H1 (cell line): ENCODE measurements around the gene SLC16A8. TPM values are rescaled to one million over a fixed set of nuclear protein-coding genes. Genes with fewer than 3 reads are reported as not detected.

Experiments used
- CTCF ChIA-PET: fragments of 300-600 bp; sonication (Branson Sonifier 250); formaldehyde crosslinking; loops from one replicate; lab custom pipeline; 2021; ENCODE audit not compliant: partially characterized antibody; lab: Charles Lee
- POLR2A ChIA-PET: fragments of 300-600 bp; sonication (Branson Sonifier 250); formaldehyde crosslinking; loops from one replicate; lab custom pipeline; 2021; ENCODE audit warnings: inconsistent platforms; ENCODE audit not compliant: partially characterized antibody; lab: Charles Lee
- DNase-seq, 2 experiments: peaks; one replicate each; pipeline versions ENCODE4 v3.0.0 to v3.0.0-alpha.2; 2010 to 2022; ENCODE audit warnings: low spot score in 2 of 2, low read depth in 1 of 2, mixed read lengths in 1 of 2
- FAIRE-seq: peaks from 2 replicates; lab custom pipeline; 2011; peaks lifted over from hg19 to GRCh38; lab: Jason Lieb, UNC
- H2AFZ ChIP-seq: 2 replicates; pipeline ENCODE4 v1.8.1; 2012; ENCODE audit warnings: low read length, inconsistent platforms
- H2AK5ac ChIP-seq: 2 replicates; pipeline ENCODE4 v1.6.1; 2013; ENCODE audit warnings: low read depth, low read length
- H2BK120ac ChIP-seq: replicated peaks from 2 replicates; pipeline ENCODE3; 2013; ENCODE audit warnings: low read depth, low read length, inconsistent platforms
- H2BK12ac ChIP-seq: 2 replicates; pipeline ENCODE4 v1.6.1; 2013; ENCODE audit warnings: low read depth, low read length
- H2BK15ac ChIP-seq: 2 replicates; pipeline ENCODE4 v1.6.1; 2013; ENCODE audit warnings: low read length
- H2BK20ac ChIP-seq: 2 replicates; pipeline ENCODE4 v1.6.1; 2013; ENCODE audit warnings: low read length
- H2BK5ac ChIP-seq: 2 replicates; pipeline ENCODE4 v1.6.1; 2013; ENCODE audit warnings: low read depth, low read length
- H3K14ac ChIP-seq: 2 replicates; pipeline ENCODE4 v1.6.1; 2013; ENCODE audit warnings: inconsistent platforms; ENCODE audit not compliant: insufficient read length
- H3K18ac ChIP-seq: 2 replicates; pipeline ENCODE4 v1.6.1; 2013; ENCODE audit warnings: low read length; ENCODE audit errors: extremely low read depth
- H3K23ac ChIP-seq: 2 replicates; pipeline ENCODE4 v1.6.1; 2013; ENCODE audit warnings: inconsistent platforms; ENCODE audit not compliant: insufficient read length
- H3K23me2 ChIP-seq: 2 replicates; pipeline ENCODE4 v1.6.1; 2013; ENCODE audit warnings: low read depth, low read length
- H3K27ac ChIP-seq: 2 replicates; pipeline ENCODE4 v1.6.1; 2011; ENCODE audit warnings: low read depth, low read length, inconsistent platforms
- H3K27me3 ChIP-seq, 4 experiments: replicated peaks in 1 of 4; 1 replicate in 1 of 4; 2 replicates in 3 of 4; pipeline versions ENCODE4 v1.6.1 to v1.8.1; 2011 to 2013; ENCODE audit warnings: low read length in 3 of 4, mild to moderate bottlenecking in 3 of 4, inconsistent platforms in 2 of 4, mixed read lengths in 2 of 4, moderate library complexity in 1 of 4; ENCODE audit not compliant: control insufficient read depth in 3 of 4, insufficient read depth in 3 of 4; ENCODE audit errors: extremely low read depth in 1 of 4
- H3K36me3 ChIP-seq, 4 experiments: 2 replicates each; pipeline versions ENCODE4 v1.6.1 to v1.8.1; 2011 to 2013; ENCODE audit warnings: mild to moderate bottlenecking in 4 of 4, low read length in 3 of 4, moderate library complexity in 2 of 4, control low read depth in 1 of 4, inconsistent platforms in 1 of 4; ENCODE audit not compliant: insufficient read depth in 4 of 4, control insufficient read depth in 2 of 4
- H3K4ac ChIP-seq: replicated peaks from 2 replicates; pipeline ENCODE3; 2013; ENCODE audit warnings: low read length, low read depth, mixed read lengths, inconsistent platforms; ENCODE audit not compliant: insufficient read length
- H3K4me1 ChIP-seq, 4 experiments: replicated peaks in 1 of 4; 1 replicate in 1 of 4; 2 replicates in 3 of 4; pipeline versions ENCODE4 v1.6.1 to v1.8.1; 2011 to 2013; ENCODE audit warnings: low read length in 3 of 4, inconsistent platforms in 2 of 4, mixed read lengths in 1 of 4; ENCODE audit not compliant: insufficient read depth in 4 of 4, control insufficient read depth in 3 of 4
- H3K4me2 ChIP-seq, 2 experiments: 2 replicates each; pipeline versions ENCODE4 v1.6.1 to v1.8.1; 2011 to 2013; ENCODE audit warnings: low read depth in 2 of 2, low read length in 2 of 2, control low read depth in 1 of 2, inconsistent platforms in 1 of 2, mild to moderate bottlenecking in 1 of 2; ENCODE audit not compliant: insufficient read depth in 1 of 2
- H3K4me3 ChIP-seq, 4 experiments: fragments of 200-600, 300-600 bp in 1 of 4; sonication (generic), shearing (Covaris generic), sonication (Bioruptor Twin) in 1 of 4; 2 replicates each; pipeline versions ENCODE4 v1.5.1 to v1.8.1; 2011 to 2016; ENCODE audit warnings: low read length in 4 of 4, low read depth in 3 of 4, control low read depth in 2 of 4, inconsistent platforms in 2 of 4, mild to moderate bottlenecking in 2 of 4, mixed read lengths in 1 of 4, moderate library complexity in 1 of 4; ENCODE audit not compliant: insufficient read depth in 2 of 4; ENCODE audit errors: extremely low read depth in 1 of 4
- H3K56ac ChIP-seq: replicated peaks from 2 replicates; pipeline ENCODE3; 2013; ENCODE audit warnings: low read depth, mild to moderate bottlenecking, mixed read lengths, low read length, inconsistent platforms; ENCODE audit not compliant: insufficient read length
- H3K79me1 ChIP-seq: 2 replicates; pipeline ENCODE4 v1.6.1; 2013; ENCODE audit warnings: low read depth, low read length, control low read depth
- H3K79me2 ChIP-seq, 2 experiments: 2 replicates each; pipeline versions ENCODE4 v1.6.1 to v1.8.1; 2012 to 2013; ENCODE audit warnings: low read length in 2 of 2, mild to moderate bottlenecking in 2 of 2, inconsistent platforms in 1 of 2; ENCODE audit not compliant: insufficient read depth in 2 of 2, control insufficient read depth in 1 of 2
- H3K9ac ChIP-seq, 4 experiments: replicated peaks in 1 of 4; 1 replicate in 1 of 4; 2 replicates in 3 of 4; pipeline versions ENCODE4 v1.6.1 to v1.8.1; 2011 to 2013; ENCODE audit warnings: low read depth in 3 of 4, low read length in 3 of 4, control low read depth in 2 of 4, mild to moderate bottlenecking in 2 of 4, moderate library complexity in 2 of 4, inconsistent platforms in 1 of 4; ENCODE audit errors: extremely low read depth in 1 of 4
- H3K9me3 ChIP-seq, 2 experiments: 2 replicates each; pipeline versions ENCODE4 v1.6.1 to v1.8.1; 2012 to 2013; ENCODE audit warnings: mild to moderate bottlenecking in 2 of 2, moderate library complexity in 2 of 2, control low read depth in 1 of 2, inconsistent platforms in 1 of 2, low read depth in 1 of 2, low read length in 1 of 2, mixed read lengths in 1 of 2; ENCODE audit not compliant: insufficient read depth in 2 of 2
- H4K20me1 ChIP-seq, 2 experiments: replicated peaks in 1 of 2; 2 replicates each; pipeline versions ENCODE3 to v1.8.1; 2011 to 2013; ENCODE audit warnings: inconsistent platforms in 2 of 2, low read length in 2 of 2, mild to moderate bottlenecking in 1 of 2; ENCODE audit not compliant: insufficient read depth in 2 of 2, control insufficient read depth in 1 of 2
- H4K5ac ChIP-seq: 2 replicates; pipeline ENCODE4 v1.6.1; 2013; ENCODE audit warnings: low read length, low read depth, mixed read lengths, inconsistent platforms; ENCODE audit not compliant: insufficient read length
- H4K8ac ChIP-seq: 2 replicates; pipeline ENCODE4 v1.8.0; 2013; ENCODE audit warnings: mild to moderate bottlenecking, moderate library complexity, low read length, inconsistent platforms; ENCODE audit not compliant: insufficient read depth; ENCODE audit errors: extremely low read depth
- H4K91ac ChIP-seq: replicated peaks from 2 replicates; pipeline ENCODE3; 2013; ENCODE audit warnings: low read length, mixed read lengths, inconsistent platforms; ENCODE audit not compliant: insufficient read length
- BRCA1 ChIP-seq: IDR thresholded peaks from 2 replicates; pipeline ENCODE4 v1.6.1; 2012; ENCODE audit warnings: low read depth, low read length, improper control_type of control experiment
- CBX5 ChIP-seq: fragments of 300-800, 300-1000 bp; sonication (generic); IDR thresholded peaks from 2 replicates; pipeline ENCODE4 v1.7.1; 2016; ENCODE audit warnings: antibody characterized with exemption, low read length, low read depth
- CHD2 ChIP-seq: IDR thresholded peaks from 2 replicates; pipeline ENCODE4 v1.6.1; 2012; ENCODE audit warnings: low read length, improper control_type of control experiment
- GABPA ChIP-seq: IDR thresholded peaks from 2 replicates; pipeline ENCODE4 v1.6.1; 2011; ENCODE audit warnings: mild to moderate bottlenecking, low read length, moderate library complexity, borderline replicate concordance; ENCODE audit not compliant: insufficient read depth
- GTF2F1 ChIP-seq: IDR thresholded peaks from 2 replicates; pipeline ENCODE4 v1.6.1; 2012; ENCODE audit warnings: low read depth, low read length, improper control_type of control experiment, borderline replicate concordance
- POLR2AphosphoS5 ChIP-seq: IDR thresholded peaks from 2 replicates; pipeline ENCODE4 v1.6.1; 2011; ENCODE audit warnings: low read depth, low read length
- RBBP5 ChIP-seq: IDR thresholded peaks from 2 replicates; pipeline ENCODE4 v1.7.1; 2012; ENCODE audit warnings: low read depth, mild to moderate bottlenecking, inconsistent platforms, low read length, moderate library complexity, borderline replicate concordance
- SAP30 ChIP-seq: fragments of 300-600 bp; sonication (generic); IDR thresholded peaks from 2 replicates; pipeline ENCODE4 v1.7.1; 2012; ENCODE audit warnings: low read length, moderate library complexity, mild to moderate bottlenecking, inconsistent platforms; ENCODE audit not compliant: insufficient read depth, insufficient replicate concordance
- TBP ChIP-seq: IDR thresholded peaks from 2 replicates; pipeline ENCODE4 v1.6.1; 2011; ENCODE audit warnings: low read depth, low read length, improper control_type of control experiment
- TCF12 ChIP-seq: IDR thresholded peaks from 2 replicates; pipeline ENCODE4 v1.6.1; 2011; ENCODE audit warnings: low read depth, mild to moderate bottlenecking, low read length
- TEAD4 ChIP-seq: IDR thresholded peaks from 2 replicates; pipeline ENCODE4 v1.6.1; 2012; ENCODE audit warnings: low read depth, low read length, inconsistent platforms, mixed read lengths
- ZNF274 ChIP-seq: IDR thresholded peaks from 2 replicates; pipeline ENCODE4 v1.7.0; 2012; ENCODE audit warnings: low read length, borderline replicate concordance; ENCODE audit errors: extremely low read depth
- WGBS, 2 experiments: shearing (Covaris generic) in 1 of 2; methylation state at CpG; one replicate each; pipeline versions ENCODE4 v1.1.6 to v1.1.7; 2013 to 2015; ENCODE audit warnings: low lambda C conversion rate in 2 of 2, mixed read lengths in 2 of 2, inconsistent platforms in 1 of 2, low coverage in 1 of 2, missing lambda C conversion rate in 1 of 2; ENCODE audit not compliant: insufficient replicate concordance in 2 of 2, insufficient coverage in 1 of 2, insufficient read length in 1 of 2; ENCODE audit errors: extremely low coverage in 1 of 2, missing lambda C conversion rate in 1 of 2; 5-methylcytosine and 5-hydroxymethylcytosine counted together
- polyA plus RNA-seq, 7 experiments: library from polyadenylated mRNA; depleted of rRNA in 3 of 7; stranded (reverse) in 5 of 7; unstranded in 2 of 7; fragments of >200 nt in 5 of 7; fragments of 200-250 nt in 2 of 7; gene quantifications; 1 replicate in 5 of 7; 2 replicates in 1 of 7; 4 replicates in 1 of 7; pipeline versions ENCODE4 v1.2.1 to v1.2.3, GENCODE V29; 2011 to 2013; ENCODE audit warnings: missing spikeins in 2 of 7, mixed read lengths in 2 of 7
- total RNA-seq: library from RNA; stranded (reverse); fragmentation: NEBNext Ultra II Directional; extraction: Animal tissue kit (Norgen Biotek cat#: 25700); gene quantifications from 2 replicates; pipeline ENCODE4 v1.2.1, GENCODE V29; 2021
- TF ChIP-seq, protein P1 (sequence below): IDR thresholded peaks from 2 replicates; pipeline ENCODE4 v1.6.1; 2011; ENCODE audit warnings: low read length, improper control_type of control experiment

The SLC16A8 gene
- total and polyA plus RNA-seq, 2 of the 8 experiments (the other 6 are each of a cell fraction or from before 2014, with no cell fraction given) = 0.70 TPM; not detected in 1

- Histone ChIP-seq H4K91ac (peak overlapping the region; percentile 77), H4K8ac (no peak overlapping the region), H2BK5ac (no peak overlapping the region), H3K14ac (no peak overlapping the region), H3K23ac (no peak overlapping the region), H2BK20ac (no peak overlapping the region; the same call in 1 of the 2 replicates), H2AFZ (no peak overlapping the region), H2BK15ac (no peak overlapping the region), H3K23me2 (no peaks in the 10 kb centered on the region; the same call in 1 of the 2 replicates), H4K5ac (no peak overlapping the region), H3K79me1 (no peaks in the 10 kb centered on the region), H2BK120ac (no peak overlapping the region), H2BK12ac (no peak overlapping the region), H3K4ac (no peak overlapping the region), H3K4me1 (peaks cover 0 to 21% (median 18%) of the 10 kb centered on the region in 4 experiments; a peak in 6 of 7 replicates), H3K9ac (no peak overlapping the region), H2AK5ac (no peak overlapping the region), H3K4me3 (no peak overlapping the region), H3K9me3 (no peaks in the 10 kb centered on the region), H3K79me2 (no peaks in the 10 kb centered on the region), H3K18ac (no peak overlapping the region), H3K56ac (no peak overlapping the region), H3K27ac (no peak overlapping the region), H3K4me2 (no peak overlapping the region), H3K36me3 (no peaks in the 10 kb centered on the region), H4K20me1 (no peaks in the 10 kb centered on the region), H3K27me3 (no peaks in the 10 kb centered on the region)
- no peak for TF ChIP-seq GTF2F1
- no peak for TF ChIP-seq CBX5
- TF ChIP-seq CHD2 = no peak
- TF ChIP-seq, protein P1, sequence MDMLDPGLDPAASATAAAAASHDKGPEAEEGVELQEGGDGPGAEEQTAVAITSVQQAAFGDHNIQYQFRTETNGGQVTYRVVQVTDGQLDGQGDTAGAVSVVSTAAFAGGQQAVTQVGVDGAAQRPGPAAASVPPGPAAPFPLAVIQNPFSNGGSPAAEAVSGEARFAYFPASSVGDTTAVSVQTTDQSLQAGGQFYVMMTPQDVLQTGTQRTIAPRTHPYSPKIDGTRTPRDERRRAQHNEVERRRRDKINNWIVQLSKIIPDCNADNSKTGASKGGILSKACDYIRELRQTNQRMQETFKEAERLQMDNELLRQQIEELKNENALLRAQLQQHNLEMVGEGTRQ = no peak
- TF ChIP-seq SAP30 = no peak
- no peak for TF ChIP-seq GABPA
- no peak for TF ChIP-seq TEAD4
- no peak for TF ChIP-seq TBP
- no peak for TF ChIP-seq BRCA1
- no peak for TF ChIP-seq ZNF274
- no peak for TF ChIP-seq RBBP5
- no peak for TF ChIP-seq POLR2AphosphoS5
- no peak for TF ChIP-seq TCF12
- DNase-seq (no peak), FAIRE-seq (no peak)
- 86% methylated on average over 18 of the region's 23 CpGs; no CpG with 5 or more reads in 1 of the 2 experiments for WGBS, 2 experiments
- ChIA-PET POLR2A (interaction anchor here (1.3 kb wide), 1 partner anchor 17 kb away, joined by 3 read pairs; no protein-coding TSS in a partner anchor), CTCF (interaction anchor here (0.6 to 1.0 kb wide), 4 partner anchors 14 to 72 kb away, joined by 3 to 8 read pairs (median 4); no protein-coding TSS in a partner anchor)
Measured at GRCh38 chr22:38038426-38038825, 45.6 kb downstream of the SLC16A8 start.
